ENCODE data around the gene NOLC1.

DNA sequence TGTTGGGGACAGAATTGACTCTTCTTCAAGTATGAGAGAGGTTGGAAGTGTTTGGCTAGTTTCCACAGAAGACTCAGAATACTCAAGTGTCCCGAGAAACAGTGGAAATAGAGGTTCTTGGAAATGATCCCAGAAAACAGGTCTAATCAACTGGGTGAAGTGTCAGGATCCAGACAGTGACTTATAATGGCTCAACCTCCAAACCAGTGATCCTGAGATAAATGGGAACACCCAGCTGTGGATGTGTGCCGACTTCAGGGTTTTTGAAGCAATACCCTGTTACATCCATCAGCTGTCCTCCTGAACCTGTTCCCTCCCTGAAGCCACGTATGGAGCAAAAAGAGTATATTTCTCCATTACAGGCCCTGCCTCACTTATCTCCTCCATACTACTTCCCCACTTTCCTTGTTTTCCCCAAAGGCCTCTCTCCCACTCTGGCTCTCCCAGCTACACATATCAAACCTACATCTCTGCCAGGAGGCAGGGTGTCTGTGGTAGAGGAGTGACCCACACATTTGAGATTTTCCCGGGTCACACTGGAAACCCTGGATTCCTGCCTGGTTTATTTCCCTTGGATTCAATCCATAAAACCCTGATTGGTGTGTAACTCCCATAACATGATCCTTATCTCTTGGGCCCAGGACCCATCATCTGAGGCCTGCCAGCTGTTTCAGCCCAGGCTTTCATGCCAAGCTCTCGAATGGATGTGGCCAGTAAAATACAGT is 56.3 kb downstream of the NOLC1 start:
- TF ChIP-seq, protein P1, sequence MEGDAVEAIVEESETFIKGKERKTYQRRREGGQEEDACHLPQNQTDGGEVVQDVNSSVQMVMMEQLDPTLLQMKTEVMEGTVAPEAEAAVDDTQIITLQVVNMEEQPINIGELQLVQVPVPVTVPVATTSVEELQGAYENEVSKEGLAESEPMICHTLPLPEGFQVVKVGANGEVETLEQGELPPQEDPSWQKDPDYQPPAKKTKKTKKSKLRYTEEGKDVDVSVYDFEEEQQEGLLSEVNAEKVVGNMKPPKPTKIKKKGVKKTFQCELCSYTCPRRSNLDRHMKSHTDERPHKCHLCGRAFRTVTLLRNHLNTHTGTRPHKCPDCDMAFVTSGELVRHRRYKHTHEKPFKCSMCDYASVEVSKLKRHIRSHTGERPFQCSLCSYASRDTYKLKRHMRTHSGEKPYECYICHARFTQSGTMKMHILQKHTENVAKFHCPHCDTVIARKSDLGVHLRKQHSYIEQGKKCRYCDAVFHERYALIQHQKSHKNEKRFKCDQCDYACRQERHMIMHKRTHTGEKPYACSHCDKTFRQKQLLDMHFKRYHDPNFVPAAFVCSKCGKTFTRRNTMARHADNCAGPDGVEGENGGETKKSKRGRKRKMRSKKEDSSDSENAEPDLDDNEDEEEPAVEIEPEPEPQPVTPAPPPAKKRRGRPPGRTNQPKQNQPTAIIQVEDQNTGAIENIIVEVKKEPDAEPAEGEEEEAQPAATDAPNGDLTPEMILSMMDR (IDR thresholded peaks at IDR 0.05): no peak
- no peak for TF ChIP-seq EZH2 (IDR thresholded peaks at IDR 0.05; ENCODE audit: borderline replicate concordance, insufficient read depth, low read depth, low read length, poor library complexity, severe bottlenecking)
